NCI-H2029 treated with DMSO at 0.1 percent for 48 hours (cell line): ENCODE data around the gene HACD2.

Experiments used
- DNase-seq: peaks from one replicate; lab custom pipeline; 2025; lab: John Stamatoyannopoulos, UW

The HACD2 gene, protein sequence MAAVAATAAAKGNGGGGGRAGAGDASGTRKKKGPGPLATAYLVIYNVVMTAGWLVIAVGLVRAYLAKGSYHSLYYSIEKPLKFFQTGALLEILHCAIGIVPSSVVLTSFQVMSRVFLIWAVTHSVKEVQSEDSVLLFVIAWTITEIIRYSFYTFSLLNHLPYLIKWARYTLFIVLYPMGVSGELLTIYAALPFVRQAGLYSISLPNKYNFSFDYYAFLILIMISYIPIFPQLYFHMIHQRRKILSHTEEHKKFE

DNA sequence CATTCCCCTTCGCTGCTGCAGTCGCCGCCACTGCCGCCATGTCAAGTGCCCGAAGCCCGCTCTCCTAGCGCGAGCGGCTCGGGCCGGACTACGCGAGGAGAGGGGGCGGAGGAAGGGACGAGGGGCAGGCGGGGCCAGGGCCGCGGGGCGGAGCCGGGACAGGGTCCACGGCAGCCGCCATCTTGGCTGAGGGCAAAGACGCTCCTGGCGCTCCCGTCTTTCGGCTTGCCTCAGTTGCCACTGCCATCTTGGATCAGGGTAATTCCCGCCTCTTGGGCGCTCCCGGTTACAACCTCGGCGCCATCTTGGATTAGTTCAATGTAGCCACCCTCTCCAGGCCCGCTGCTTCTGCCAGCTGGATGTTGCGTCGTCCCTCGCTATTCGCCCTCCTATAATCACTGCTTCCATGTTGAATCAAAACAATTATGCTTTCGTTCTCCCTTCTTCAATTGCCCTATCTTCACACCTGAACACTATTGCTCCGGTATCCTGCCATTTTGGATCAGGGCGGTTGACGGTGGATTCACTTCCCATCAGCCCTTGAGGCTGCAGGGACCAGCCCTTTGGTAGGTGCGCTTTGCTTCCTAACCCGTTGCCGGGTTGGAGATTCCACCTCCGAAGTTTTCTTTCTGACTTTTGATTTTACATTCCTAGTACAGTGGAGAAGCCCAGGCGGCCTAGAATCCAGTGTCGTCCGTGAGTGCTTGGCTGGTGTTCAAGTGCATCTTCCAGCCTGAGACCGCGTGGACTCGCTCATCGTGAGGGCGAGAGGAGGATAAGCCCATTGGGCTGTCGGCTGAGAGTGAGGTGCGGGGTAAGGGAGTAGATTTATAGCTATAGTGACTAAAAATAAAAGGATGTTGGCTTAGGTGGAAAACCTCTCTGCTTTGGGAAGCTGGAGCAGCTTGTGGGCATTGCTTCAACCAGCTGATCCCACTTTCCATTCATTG lies at the start of gene HACD2:
Gene HACD2 (minus strand): TSS at position 66 of the 950 bp plus-strand sequence. CDS start 26 bp downstream, at position 40.
- DNase-seq: peak; percentile 97

GRCh38 chr3:123634149-123635051 lies 49.5 kb upstream of the HACD2 start:
- no peak for DNase-seq

DNA sequence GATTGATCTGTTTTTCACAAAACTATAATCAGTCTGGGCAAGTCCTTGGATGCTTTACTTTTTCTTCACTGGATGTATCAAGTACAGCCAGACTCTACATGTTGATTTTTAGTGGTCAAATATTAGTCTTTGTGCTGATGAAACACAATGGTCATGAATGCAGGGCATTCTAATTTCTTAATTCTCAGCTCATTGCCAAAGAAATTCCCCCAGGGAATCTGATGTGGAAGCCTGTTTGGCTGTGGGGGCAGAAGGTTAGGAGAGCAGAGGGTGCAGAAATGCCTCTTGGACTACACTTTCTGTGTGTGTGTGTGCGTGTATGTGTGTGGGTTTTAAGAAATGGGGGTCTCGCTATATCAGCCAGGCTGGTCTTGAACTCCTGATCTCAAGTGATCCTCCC lies 48.7 kb upstream of the HACD2 start:
- no peak for DNase-seq

- DNase-seq: peak; percentile 13
Measured at GRCh38 chr3:123632161-123632655, 47.4 kb upstream of the HACD2 start.

- DNase-seq: no peak
Measured at GRCh38 chr3:123629747-123630047, 44.8 kb upstream of the HACD2 start.

- DNase-seq: no peak
Measured at GRCh38 chr3:123628996-123629746, 44.3 kb upstream of the HACD2 start.

DNA sequence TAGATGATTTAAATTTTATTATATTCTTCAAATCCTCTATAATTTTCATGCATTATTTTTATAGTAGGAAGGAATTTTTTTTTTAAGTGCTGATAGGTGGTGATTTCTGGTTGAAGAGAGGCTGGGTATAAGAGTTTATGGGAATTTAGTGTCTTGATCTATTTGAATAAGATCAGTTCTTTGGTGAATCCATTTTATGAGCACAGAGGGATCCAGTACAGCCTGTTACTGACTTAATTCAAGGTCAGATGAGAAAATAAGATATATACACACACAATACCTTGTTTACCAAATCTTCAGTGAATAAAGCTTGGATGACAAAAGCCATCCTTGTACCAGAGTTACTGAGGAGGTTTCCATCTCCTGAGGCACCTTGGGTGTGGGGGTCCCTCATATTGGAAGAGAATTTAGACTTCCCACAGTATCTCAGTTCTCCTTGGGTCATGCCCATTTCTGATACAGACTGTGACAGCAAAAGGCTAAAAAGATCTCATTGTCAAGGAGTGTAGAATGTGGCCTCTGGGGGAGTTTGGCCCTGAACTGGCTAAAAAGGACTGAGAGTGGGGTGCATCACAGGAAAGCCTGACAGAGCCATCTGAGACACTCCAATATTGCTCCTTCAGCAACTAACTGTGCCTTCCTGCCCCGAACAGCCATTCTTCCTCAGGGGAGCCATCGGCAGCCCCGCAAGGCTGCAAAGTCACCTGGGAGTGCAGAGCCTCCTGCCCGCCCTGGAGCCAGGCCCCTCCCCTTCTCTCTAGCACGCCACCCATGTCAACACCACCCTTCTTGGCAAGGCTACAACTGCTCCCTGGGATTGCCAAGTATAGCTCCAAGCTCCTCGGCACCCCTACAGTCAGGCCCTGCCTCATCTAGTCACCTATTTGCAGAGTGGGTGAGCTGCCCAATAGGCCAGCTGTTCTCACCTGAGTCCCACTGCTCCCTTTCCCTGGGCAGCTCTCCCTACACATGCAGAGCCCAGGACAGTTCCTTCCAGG lies 43.1 kb upstream of the HACD2 start:
- DNase-seq: peak; percentile 36

DNA sequence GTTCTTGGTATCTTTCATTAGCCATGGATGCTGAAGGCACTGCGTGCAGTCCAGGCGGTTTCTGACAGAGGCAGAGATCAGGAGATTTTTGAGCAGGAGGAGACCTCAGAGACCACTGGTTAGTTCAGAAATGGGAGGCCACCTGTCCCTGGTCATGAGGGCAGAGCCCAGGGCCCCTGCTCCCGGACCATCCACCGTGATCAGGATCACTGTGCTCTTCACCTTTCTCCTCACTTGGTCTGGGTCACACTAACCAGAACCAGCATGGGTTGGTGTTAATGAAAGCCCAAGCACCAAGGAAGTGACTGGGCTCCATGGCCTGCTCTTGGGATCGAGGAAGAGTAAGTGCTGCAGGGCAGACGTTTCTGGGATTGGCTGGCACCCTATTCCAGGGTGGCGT lies 42.0 kb upstream of the HACD2 start:
- DNase-seq: no peak

GRCh38 chr3:123624302-123624701 lies 39.4 kb upstream of the HACD2 start:
- DNase-seq: no peak

- no peak for DNase-seq
Measured at GRCh38 chr3:123623346-123623880, 38.6 kb upstream of the HACD2 start.

DNA sequence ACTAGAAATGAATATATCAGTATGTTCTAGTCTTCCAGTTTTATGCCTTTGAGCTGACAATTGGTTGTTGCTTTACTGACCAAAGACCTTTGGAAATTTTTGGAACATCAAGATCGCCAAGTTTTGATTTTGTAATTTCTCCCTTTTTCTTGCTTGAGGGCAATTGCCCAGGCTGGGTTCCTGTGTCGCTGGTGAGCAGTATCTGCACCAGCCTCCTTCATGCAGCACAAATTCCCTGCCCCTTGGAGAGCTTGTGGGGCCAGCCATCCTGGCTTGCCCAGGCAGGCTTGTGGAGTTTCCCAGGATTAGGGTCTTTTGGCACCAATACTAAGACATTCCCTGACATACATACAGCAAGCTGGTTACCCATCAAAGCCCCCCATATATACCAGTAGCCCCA lies 37.9 kb upstream of the HACD2 start:
- DNase-seq: no peak

- DNase-seq: no peak
Measured at GRCh38 chr3:123621850-123622189, 37.0 kb upstream of the HACD2 start.

DNA sequence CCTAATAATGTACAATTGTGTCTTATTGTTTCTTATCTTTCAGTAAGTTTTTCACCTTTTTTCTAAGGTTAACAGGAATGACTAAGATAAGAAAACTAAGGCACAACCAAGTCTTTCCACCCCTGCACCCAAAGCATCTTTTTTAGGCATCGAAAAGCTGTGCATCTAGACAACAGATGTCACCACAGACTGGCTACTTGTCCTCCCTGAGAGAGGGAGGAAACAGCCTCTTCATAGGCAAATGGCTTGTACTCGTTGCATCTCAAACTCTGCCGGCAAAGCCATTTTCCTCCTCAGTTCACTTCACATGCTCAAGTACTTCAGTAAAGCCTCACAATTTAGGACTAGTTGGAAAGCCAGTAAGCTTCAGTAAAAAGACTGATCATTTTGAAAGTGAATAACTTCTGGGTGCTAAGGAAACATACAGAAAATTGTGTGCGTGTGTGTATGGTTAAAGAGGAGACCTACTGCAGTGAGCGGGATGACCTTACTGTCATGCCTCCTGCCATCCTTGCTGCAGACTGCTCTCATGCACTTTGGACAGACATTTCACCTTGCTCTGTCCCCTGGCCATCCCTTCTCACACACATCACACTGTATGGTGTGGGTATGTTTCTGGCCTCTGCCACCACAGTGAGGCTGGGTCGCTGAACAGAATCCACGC lies 36.5 kb upstream of the HACD2 start:
- DNase-seq: no peak

GRCh38 chr3:123620343-123620742 lies 35.5 kb upstream of the HACD2 start:
- DNase-seq: no peak

DNA sequence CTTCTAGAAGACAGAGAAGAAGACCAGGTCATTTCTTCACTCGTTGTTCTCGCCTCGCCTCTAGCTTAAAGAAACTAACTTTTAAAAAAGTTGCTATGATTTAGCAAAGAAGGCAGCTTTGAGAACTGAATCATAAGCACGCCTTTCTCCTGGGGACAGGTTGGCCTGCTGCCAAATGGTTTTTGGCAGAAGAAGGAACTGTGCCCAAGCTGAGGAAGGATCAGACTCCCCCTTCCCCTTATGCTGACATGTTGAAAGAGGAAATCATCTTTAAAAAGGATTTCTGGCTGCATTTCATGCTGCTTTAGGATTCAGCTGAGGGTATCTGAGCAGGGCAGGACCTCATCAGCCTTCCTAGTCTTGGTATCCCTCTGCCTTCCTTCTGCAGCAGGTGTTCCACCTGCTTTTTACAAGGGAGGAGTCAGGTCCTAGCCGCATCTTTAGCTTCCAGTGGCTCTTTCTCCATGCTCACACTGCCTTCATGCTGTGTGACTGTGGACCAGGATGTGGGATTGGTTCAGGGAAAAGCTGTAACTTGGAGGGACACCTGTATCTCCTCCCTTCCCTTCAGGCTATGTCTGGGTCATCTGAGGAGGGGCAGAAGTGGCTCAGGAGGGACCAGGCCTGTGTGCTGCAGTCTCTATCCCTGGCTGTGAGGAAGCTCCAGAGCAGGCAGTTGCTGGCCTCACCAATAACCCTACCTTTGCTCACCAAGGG lies 34.1 kb upstream of the HACD2 start:
- DNase-seq: no peak

- no peak for DNase-seq
Measured at GRCh38 chr3:123618076-123618708, 33.3 kb upstream of the HACD2 start.

DNA sequence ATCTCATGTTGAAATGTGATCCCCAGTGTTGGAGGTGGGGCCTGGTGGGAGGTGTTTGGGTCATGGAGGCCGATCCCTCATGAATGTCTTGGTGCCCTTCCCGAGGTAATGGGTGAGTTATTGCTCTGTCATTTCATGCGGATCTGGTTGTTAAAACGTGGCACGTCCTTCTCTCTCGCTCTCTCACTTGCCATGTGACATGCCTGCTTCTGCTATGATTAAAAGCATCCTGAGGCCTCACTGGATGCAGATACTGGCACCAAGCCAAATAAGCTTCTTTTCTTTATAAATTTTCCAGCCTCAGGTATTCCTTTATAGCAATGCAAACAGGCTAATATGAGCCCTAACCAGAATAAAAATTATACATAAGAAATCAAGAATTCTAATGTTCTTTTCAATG lies 31.7 kb upstream of the HACD2 start:
- DNase-seq: no peak

GRCh38 chr3:123613543-123613942 lies 28.7 kb upstream of the HACD2 start:
- no peak for DNase-seq
